ENCODE data around the gene PCNX2. TPM values are rescaled to one million over a fixed set of nuclear protein-coding genes. Genes with fewer than 3 reads are reported as not detected.

PCNX2 gene
- total RNA-seq, 3 donors from 2014 or later (not counting 1 experiment from before 2014, with no cell fraction given) = 12.9 to 25.8 (median 16.0) TPM

DNA sequence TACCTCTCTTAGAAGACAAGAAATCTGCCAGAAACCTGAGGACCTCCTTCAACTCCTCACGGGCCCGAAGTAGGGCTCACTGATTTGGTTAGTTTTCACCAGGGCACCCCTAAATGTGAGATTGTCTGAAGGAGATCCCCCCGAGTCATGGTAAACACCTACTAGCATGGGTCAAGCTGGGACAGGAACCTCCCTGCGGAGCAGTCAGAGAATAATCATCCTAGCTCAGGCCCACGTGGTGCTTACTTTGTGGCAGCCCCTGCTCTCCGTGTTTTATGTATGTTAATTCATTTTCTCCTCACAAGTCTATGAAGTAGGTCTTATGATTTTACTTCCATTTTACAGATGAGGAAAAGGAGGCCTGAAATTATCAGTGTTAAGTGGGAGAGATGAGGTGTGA is 206.9 kb downstream of the PCNX2 start:
- Histone ChIP-seq H3K4me1 (ENCODE audit: control insufficient read depth, insufficient read depth, low read length) (no peaks in the 10 kb centered on the region), H3K36me3 (ENCODE audit: control insufficient read depth, insufficient read depth, low read length) (no peaks in the 10 kb centered on the region), H3K4me3 (ENCODE audit: low read length) (no peak overlapping the region), H3K9me3 (ENCODE audit: control insufficient read depth, insufficient read depth, low read length) (no peaks in the 10 kb centered on the region), H3K27ac (ENCODE audit: low read length) (no peak overlapping the region), H3K27me3 (ENCODE audit: control insufficient read depth, insufficient read depth, low read length) (no peaks in the 10 kb centered on the region)
- DNase-seq = no peak
- Mint-ChIP-seq H3K36me3 (no peaks in the 10 kb centered on the region), H3K27ac (no peak overlapping the region), H3K4me1 (no peaks in the 10 kb centered on the region), H3K27me3 (ENCODE audit: low read depth in 2 of 2) (no peaks in the 10 kb centered on the region), H3K9me3 (no peaks in the 10 kb centered on the region), H3K4me3 (no peak overlapping the region)
- TF ChIP-seq, protein P1, sequence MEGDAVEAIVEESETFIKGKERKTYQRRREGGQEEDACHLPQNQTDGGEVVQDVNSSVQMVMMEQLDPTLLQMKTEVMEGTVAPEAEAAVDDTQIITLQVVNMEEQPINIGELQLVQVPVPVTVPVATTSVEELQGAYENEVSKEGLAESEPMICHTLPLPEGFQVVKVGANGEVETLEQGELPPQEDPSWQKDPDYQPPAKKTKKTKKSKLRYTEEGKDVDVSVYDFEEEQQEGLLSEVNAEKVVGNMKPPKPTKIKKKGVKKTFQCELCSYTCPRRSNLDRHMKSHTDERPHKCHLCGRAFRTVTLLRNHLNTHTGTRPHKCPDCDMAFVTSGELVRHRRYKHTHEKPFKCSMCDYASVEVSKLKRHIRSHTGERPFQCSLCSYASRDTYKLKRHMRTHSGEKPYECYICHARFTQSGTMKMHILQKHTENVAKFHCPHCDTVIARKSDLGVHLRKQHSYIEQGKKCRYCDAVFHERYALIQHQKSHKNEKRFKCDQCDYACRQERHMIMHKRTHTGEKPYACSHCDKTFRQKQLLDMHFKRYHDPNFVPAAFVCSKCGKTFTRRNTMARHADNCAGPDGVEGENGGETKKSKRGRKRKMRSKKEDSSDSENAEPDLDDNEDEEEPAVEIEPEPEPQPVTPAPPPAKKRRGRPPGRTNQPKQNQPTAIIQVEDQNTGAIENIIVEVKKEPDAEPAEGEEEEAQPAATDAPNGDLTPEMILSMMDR (IDR thresholded peaks at IDR 0.05) = no peak
- WGBS (ENCODE audit: insufficient coverage) = 95% methylated on average over 6 of the region's 6 CpGs
- ATAC-seq = no peak
- intact Hi-C loops (cut with micrococcal nuclease) = no loop called here

DNA sequence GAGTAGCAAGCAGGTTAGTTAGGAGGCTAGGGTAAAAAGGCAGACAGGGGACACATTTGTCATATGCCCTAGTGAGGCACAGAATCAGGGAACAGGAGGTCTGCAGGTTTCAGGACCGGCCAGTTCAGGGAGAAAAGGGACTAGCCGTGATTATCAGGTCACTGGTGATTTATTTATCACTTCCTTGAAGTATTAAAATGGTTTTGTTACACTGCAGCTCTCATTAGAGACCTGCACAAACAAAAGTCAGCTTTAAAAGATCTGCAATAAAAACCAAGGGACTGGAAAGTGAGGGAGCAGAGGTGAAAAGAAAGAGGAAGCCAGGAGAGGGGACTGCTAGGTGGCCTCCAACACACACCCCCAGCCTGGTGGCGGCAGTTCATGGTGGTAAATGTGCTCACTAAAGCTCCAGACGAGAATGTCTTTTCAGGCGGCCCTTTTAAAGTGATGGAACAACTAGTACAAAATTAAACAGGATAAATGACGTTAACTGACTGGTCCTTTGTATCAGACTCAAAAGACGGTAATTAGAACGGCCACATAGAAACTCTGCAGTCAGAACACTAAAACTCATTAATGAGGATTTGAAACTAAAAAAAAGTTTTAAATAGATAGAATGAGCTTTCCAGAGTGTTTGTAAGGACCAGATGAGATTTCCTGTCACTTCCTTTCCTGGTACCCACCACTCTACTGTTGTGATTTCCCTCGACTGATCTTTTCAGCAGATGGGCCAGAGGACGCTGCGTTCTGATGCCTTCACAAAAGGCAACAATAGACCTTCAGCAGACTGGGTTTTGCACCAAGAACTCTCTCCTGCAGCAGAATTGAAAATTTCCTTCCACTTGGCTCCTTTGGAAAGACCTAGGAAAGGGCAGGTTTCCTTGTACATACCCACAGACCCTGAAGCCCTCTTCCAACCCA is 208.3 kb downstream of the PCNX2 start:
- intact Hi-C loops (cut with micrococcal nuclease) = no loop called here
- no peaks in the 10 kb centered on the region for H3K27me3 ChIP-seq (ENCODE audit: control insufficient read depth, insufficient read depth, low read length)
- H3K27ac Mint-ChIP-seq = no peak overlapping the region
- H3K4me1 Mint-ChIP-seq = peaks cover 0 to 6% of the 10 kb centered on the region in 2 donors
- WGBS (ENCODE audit: insufficient coverage) = 91% methylated on average over 11 of the region's 11 CpGs
- DNase-seq (no peak), ATAC-seq (no peak)
- H3K4me3 Mint-ChIP-seq = no peak overlapping the region
- H3K36me3 ChIP-seq (ENCODE audit: control insufficient read depth, insufficient read depth, low read length) = no peaks in the 10 kb centered on the region
- H3K36me3 Mint-ChIP-seq = no peaks in the 10 kb centered on the region
- H3K27me3 Mint-ChIP-seq (ENCODE audit: low read depth in 2 of 2) = no peaks in the 10 kb centered on the region
- no peak overlapping the region for H3K4me3 ChIP-seq (ENCODE audit: low read length)
- H3K27ac ChIP-seq (ENCODE audit: low read length) = no peak overlapping the region
- no peaks in the 10 kb centered on the region for H3K9me3 ChIP-seq (ENCODE audit: control insufficient read depth, insufficient read depth, low read length)
- H3K4me1 ChIP-seq (ENCODE audit: control insufficient read depth, insufficient read depth, low read length) = no peaks in the 10 kb centered on the region
- H3K9me3 Mint-ChIP-seq = no peaks in the 10 kb centered on the region
- TF ChIP-seq, protein P1 (IDR thresholded peaks at IDR 0.05) = no peak

DNA sequence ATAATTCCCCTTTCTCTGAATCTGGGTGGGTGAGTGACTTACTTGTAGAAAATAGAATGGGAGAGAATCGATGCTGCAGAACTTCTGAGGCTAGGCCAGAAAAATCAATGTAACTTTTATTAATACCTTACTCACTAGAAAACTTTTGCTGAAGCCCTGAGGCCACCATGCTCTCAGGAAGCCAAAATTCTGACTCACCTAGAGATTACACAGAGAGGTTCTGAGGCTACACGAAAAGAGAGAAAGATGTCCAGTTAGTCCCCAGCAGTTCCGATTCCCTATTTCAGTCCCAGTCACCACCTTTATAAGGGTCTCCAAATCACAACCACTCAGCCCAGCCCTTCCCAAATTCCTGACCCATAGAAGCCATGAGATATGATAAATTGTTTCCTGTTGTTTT is 210.0 kb downstream of the PCNX2 start:
- Mint-ChIP-seq H3K4me1 (peaks cover 0 to 6% of the 10 kb centered on the region in 2 donors), H3K36me3 (no peaks in the 10 kb centered on the region), H3K27ac (no peak overlapping the region), H3K27me3 (ENCODE audit: low read depth in 2 of 2) (no peaks in the 10 kb centered on the region), H3K9me3 (no peaks in the 10 kb centered on the region), H3K4me3 (no peak overlapping the region)
- 92% methylated on average over 1 of the region's 3 CpGs for WGBS (ENCODE audit: insufficient coverage)
- Histone ChIP-seq H3K4me3 (ENCODE audit: low read length) (no peak overlapping the region), H3K4me1 (ENCODE audit: control insufficient read depth, insufficient read depth, low read length) (no peaks in the 10 kb centered on the region), H3K36me3 (ENCODE audit: control insufficient read depth, insufficient read depth, low read length) (no peaks in the 10 kb centered on the region), H3K27ac (ENCODE audit: low read length) (no peak overlapping the region), H3K27me3 (ENCODE audit: control insufficient read depth, insufficient read depth, low read length) (no peaks in the 10 kb centered on the region), H3K9me3 (ENCODE audit: control insufficient read depth, insufficient read depth, low read length) (no peaks in the 10 kb centered on the region)
- ATAC-seq (no peak), DNase-seq (no peak)
- TF ChIP-seq, protein P1 (IDR thresholded peaks at IDR 0.05) = no peak
- intact Hi-C loops (cut with micrococcal nuclease) = no loop called here

Measured in natural killer cell (primary cell).